H9 (cell line): Measurements from ENCODE around the gene NONO. TPM values are rescaled to one million over a fixed set of nuclear protein-coding genes. Genes with fewer than 3 reads are reported as not detected.
"Not testable (repeated sequence)": the region's sequence is repeated elsewhere in the genome, so short reads cannot be mapped to it uniquely, and the experiment has no call there.

Experiments
- DNase-seq: peaks from one replicate; pipeline ENCODE4 v3.0.0-alpha.2; 2017
- H2AFZ ChIP-seq: one replicate; pipeline ENCODE4 v1.6.1; 2013; ENCODE audit warnings: mild to moderate bottlenecking, low read length, control low read depth, moderate library complexity
- H2AK5ac ChIP-seq: 2 replicates; pipeline ENCODE4 v1.6.1; 2013; ENCODE audit warnings: low read length, control low read depth, mixed read lengths; ENCODE audit not compliant: insufficient read length
- H2BK120ac ChIP-seq: one replicate; pipeline ENCODE4 v1.6.1; 2013; ENCODE audit warnings: low read depth, mild to moderate bottlenecking, low read length, control low read depth, inconsistent platforms; ENCODE audit not compliant: poor library complexity, severe bottlenecking
- H2BK12ac ChIP-seq: 2 replicates; pipeline ENCODE4 v1.6.1; 2013; ENCODE audit warnings: low read length, control low read depth, mixed read lengths, low read depth; ENCODE audit not compliant: insufficient read length
- H2BK15ac ChIP-seq: 2 replicates; pipeline ENCODE4 v1.6.1; 2013; ENCODE audit warnings: low read depth, low read length, control low read depth
- H2BK20ac ChIP-seq: one replicate; pipeline ENCODE4 v1.6.1; 2013; ENCODE audit warnings: low read depth, mild to moderate bottlenecking, low read length, control low read depth, inconsistent platforms; ENCODE audit not compliant: poor library complexity, severe bottlenecking
- H2BK5ac ChIP-seq: 2 replicates; pipeline ENCODE4 v1.6.1; 2013; ENCODE audit warnings: low read length, control low read depth, mixed read lengths; ENCODE audit not compliant: insufficient read length
- H3K14ac ChIP-seq: 2 replicates; pipeline ENCODE4 v1.6.1; 2013; ENCODE audit warnings: low read length, control low read depth; ENCODE audit not compliant: insufficient read depth
- H3K18ac ChIP-seq: 2 replicates; pipeline ENCODE4 v1.6.1; 2013; ENCODE audit warnings: low read depth, mild to moderate bottlenecking, mixed read lengths, low read length, control low read depth; ENCODE audit not compliant: insufficient read length
- H3K23ac ChIP-seq: 2 replicates; pipeline ENCODE4 v1.6.1; 2013; ENCODE audit warnings: low read length, control low read depth, mixed read lengths, low read depth; ENCODE audit not compliant: insufficient read length
- H3K23me2 ChIP-seq: 2 replicates; pipeline ENCODE4 v1.6.1; 2013; ENCODE audit warnings: low read depth, mild to moderate bottlenecking, mixed read lengths, low read length, control low read depth; ENCODE audit not compliant: insufficient read length, poor library complexity, severe bottlenecking
- H3K27ac ChIP-seq: 2 replicates; pipeline ENCODE4 v1.5.1; 2013; ENCODE audit warnings: low read length, control low read depth, mixed read lengths, low read depth; ENCODE audit not compliant: insufficient read length
- H3K27me3 ChIP-seq: 2 replicates; pipeline ENCODE4 v1.6.1; 2013; ENCODE audit warnings: low read length, control low read depth, inconsistent platforms; ENCODE audit not compliant: insufficient read depth
- H3K4ac ChIP-seq: 2 replicates; pipeline ENCODE4 v1.6.1; 2013; ENCODE audit warnings: low read depth, mild to moderate bottlenecking, control low read depth, inconsistent platforms, low read length, moderate library complexity
- H3K4me1 ChIP-seq: 2 replicates; pipeline ENCODE4 v1.6.1; 2013; ENCODE audit warnings: low read length, control low read depth, inconsistent platforms; ENCODE audit not compliant: insufficient read depth
- H3K4me2 ChIP-seq: 2 replicates; pipeline ENCODE4 v1.6.1; 2013; ENCODE audit warnings: low read length, control low read depth, mixed read lengths; ENCODE audit not compliant: insufficient read length, insufficient read depth
- H3K56ac ChIP-seq: 2 replicates; pipeline ENCODE4 v1.6.1; 2013; ENCODE audit warnings: low read depth, mild to moderate bottlenecking, mixed read lengths, low read length, control low read depth; ENCODE audit not compliant: insufficient read length
- H3K79me1 ChIP-seq: 2 replicates; pipeline ENCODE4 v1.6.1; 2013; ENCODE audit warnings: low read depth, mild to moderate bottlenecking, moderate library complexity, low read length, control low read depth, inconsistent platforms; ENCODE audit not compliant: insufficient read depth, poor library complexity, severe bottlenecking
- H3K79me2 ChIP-seq: 2 replicates; pipeline ENCODE4 v1.6.1; 2013; ENCODE audit warnings: low read length, control low read depth, inconsistent platforms; ENCODE audit not compliant: insufficient read depth
- H3K9ac ChIP-seq: 2 replicates; pipeline ENCODE4 v1.6.1; 2013; ENCODE audit warnings: low read length, control low read depth, mixed read lengths; ENCODE audit not compliant: insufficient read length; ENCODE audit errors: extremely low read depth
- H3K9me3 ChIP-seq: one replicate; pipeline ENCODE4 v1.6.1; 2013; ENCODE audit warnings: low read depth, low read length, inconsistent platforms; ENCODE audit not compliant: control insufficient read depth
- H3T11ph ChIP-seq: one replicate; pipeline ENCODE4 v1.6.1; 2013; ENCODE audit warnings: mild to moderate bottlenecking, low read length, control low read depth, inconsistent platforms
- H4K20me1 ChIP-seq: one replicate; pipeline ENCODE4 v1.6.1; 2013; ENCODE audit not compliant: control insufficient read depth, insufficient read length, insufficient read depth
- H4K5ac ChIP-seq: 2 replicates; pipeline ENCODE4 v1.6.1; 2013; ENCODE audit warnings: low read depth, mild to moderate bottlenecking, mixed read lengths, low read length, control low read depth; ENCODE audit not compliant: insufficient read length
- H4K8ac ChIP-seq: replicated peaks from 2 replicates; pipeline ENCODE4 v1.6.1; 2013; ENCODE audit warnings: low read length, control low read depth, mixed read lengths, low read depth; ENCODE audit not compliant: insufficient read length
- H4K91ac ChIP-seq: 2 replicates; pipeline ENCODE4 v1.6.1; 2013; ENCODE audit warnings: low read depth, mild to moderate bottlenecking, moderate library complexity, mixed read lengths, low read length, control low read depth; ENCODE audit not compliant: insufficient read length
- H3K27ac Mint-ChIP-seq, 3 experiments: 2 replicates in 2 of 3; 3 replicates in 1 of 3; pipeline ENCODE4 v1.8.0; 2020 to 2021; ENCODE audit warnings: mixed read lengths in 3 of 3, mild to moderate bottlenecking in 1 of 3, moderate library complexity in 1 of 3
- H3K27me3 Mint-ChIP-seq: 2 replicates; pipeline ENCODE4 v1.8.0; 2021; ENCODE audit warnings: low read depth, mild to moderate bottlenecking, moderate library complexity, mixed read lengths
- H3K36me3 Mint-ChIP-seq, 3 experiments: 2 replicates in 2 of 3; 3 replicates in 1 of 3; pipeline ENCODE4 v1.8.0; 2020 to 2021; ENCODE audit warnings: low read depth in 3 of 3, mixed read lengths in 3 of 3; ENCODE audit not compliant: insufficient read depth in 1 of 3
- H3K4me1 Mint-ChIP-seq, 2 experiments: 2 replicates each; pipeline ENCODE4 v1.8.0; 2020; ENCODE audit warnings: mixed read lengths in 2 of 2
- H3K4me3 Mint-ChIP-seq, 2 experiments: 2 replicates in 1 of 2; 3 replicates in 1 of 2; pipeline ENCODE4 v1.8.0; 2020 to 2021; ENCODE audit warnings: mild to moderate bottlenecking in 2 of 2, mixed read lengths in 2 of 2, moderate library complexity in 1 of 2
- H3K9me3 Mint-ChIP-seq, 2 experiments: 2 replicates in 1 of 2; 3 replicates in 1 of 2; pipeline ENCODE4 v1.8.0; 2020; ENCODE audit warnings: mild to moderate bottlenecking in 2 of 2, mixed read lengths in 2 of 2, moderate library complexity in 1 of 2
- WGBS: extraction: QIAGEN DNeasy Blood & Tissue Kit; methylation state at CpG from one replicate; pipeline ENCODE4 v1.1.7; 2013; ENCODE audit warnings: missing lambda C conversion rate, low lambda C conversion rate, mixed read lengths; ENCODE audit not compliant: insufficient read length; ENCODE audit errors: extremely low coverage; 5-methylcytosine and 5-hydroxymethylcytosine counted together
- total RNA-seq: library from RNA; stranded (reverse); gene quantifications from 2 replicates; pipeline ENCODE4 v1.2.1, GENCODE V29; 2021

Gene NONO
- total RNA-seq, 1 experiment from 2014 or later, result 703 TPM

DNA sequence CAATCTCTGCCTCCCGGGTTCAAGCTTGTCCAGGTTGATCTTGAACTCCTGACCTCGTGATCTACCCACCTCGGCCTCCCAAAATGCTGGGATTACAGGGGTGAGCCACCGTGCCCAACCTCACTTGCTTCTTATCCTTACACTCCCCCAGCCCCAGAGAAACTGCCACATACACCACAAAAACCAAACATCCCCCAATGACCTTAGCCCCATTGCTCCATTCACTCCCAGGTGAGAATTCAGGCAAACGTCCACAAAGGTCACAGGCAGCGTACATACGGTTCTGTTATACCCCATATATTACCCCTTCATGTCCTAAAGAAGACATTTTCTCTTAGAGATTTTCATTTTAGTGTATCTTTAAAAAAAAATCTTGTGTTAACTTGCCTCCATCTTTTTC, 17.1 kb downstream of the NONO start:
- H3K27me3 Mint-ChIP-seq, H3K56ac ChIP-seq, H2AK5ac ChIP-seq, H3T11ph ChIP-seq, H3K27ac ChIP-seq, H2BK5ac ChIP-seq, H4K20me1 ChIP-seq, H2AFZ ChIP-seq, H3K79me2 ChIP-seq, H3K27me3 ChIP-seq, H2BK120ac ChIP-seq, H3K4me3 Mint-ChIP-seq, H3K79me1 ChIP-seq, H3K9ac ChIP-seq, H3K4me1 ChIP-seq, H3K14ac ChIP-seq, H4K5ac ChIP-seq, H4K91ac ChIP-seq, H2BK20ac ChIP-seq, H3K23me2 ChIP-seq, H3K18ac ChIP-seq, H3K4ac ChIP-seq, H2BK15ac ChIP-seq, DNase-seq, H3K23ac ChIP-seq, H2BK12ac ChIP-seq, H4K8ac ChIP-seq, H3K4me2 ChIP-seq: not testable (repeated sequence)
- Mint-ChIP-seq H3K4me1 (peaks cover 2 to 14% of the 10 kb centered on the region in 2 experiments; a peak in 3 of 4 replicates), H3K36me3 (peaks cover 58 to 96% (median 65%) of the 10 kb centered on the region in 3 experiments), H3K27ac (peak overlapping the region in 2 of 3 experiments; percentile 49 to 72; a peak in 3 of 7 replicates), H3K9me3 (peaks cover 68 to 79% of the 10 kb centered on the region in 2 experiments)
- no CpG with 5 or more reads among the region's 7 CpGs for WGBS
- H3K9me3 ChIP-seq, result peaks cover 38% of the 10 kb centered on the region
